K562 (cell line): ENCODE measurements around the gene ERVK3-1. TPM values are rescaled to one million over a fixed set of nuclear protein-coding genes. Genes with fewer than 3 reads are reported as not detected.

Experiments
- ARNT ChIP-seq, 2 experiments: fragments of 450-650 bp; IDR thresholded peaks; 2 replicates each; pipeline ENCODE4 v1.6.1; 2016; ENCODE audit warnings: mild to moderate bottlenecking in 1 of 2
- CEBPZ ChIP-seq: fragments of 150-350 bp; IDR thresholded peaks from 2 replicates; pipeline ENCODE4 v1.6.1; 2014; ENCODE audit warnings: low read depth, mild to moderate bottlenecking, low read length, borderline replicate concordance
- EHMT2 ChIP-seq: fragments of 450-650 bp; IDR thresholded peaks from 2 replicates; pipeline ENCODE4 v1.6.1; 2018; ENCODE audit warnings: antibody characterized with exemption
- FOXJ2 ChIP-seq: fragments of 200-800 bp; sonication (Bioruptor generic); IDR thresholded peaks from 2 replicates; pipeline ENCODE4 v1.6.1; 2016; ENCODE audit warnings: missing genetic modification characterization, missing compliant biosample characterization
- FOXP1 ChIP-seq: sonication (generic); formaldehyde crosslinking; IDR thresholded peaks from 2 replicates; pipeline ENCODE4 v1.8.0; 2022; ENCODE audit warnings: mild to moderate bottlenecking, missing genetic modification reagents
- HES1 ChIP-seq: fragments of 450-650 bp; IDR thresholded peaks from 2 replicates; pipeline ENCODE4 v1.6.1; 2016; ENCODE audit warnings: low read depth, mild to moderate bottlenecking, moderate library complexity
- HMG20B ChIP-seq: fragments of 250-450 bp; sonication (Bioruptor Pico); IDR thresholded peaks from 2 replicates; pipeline ENCODE4 v1.5.0; 2021; ENCODE audit warnings: mild to moderate bottlenecking
- PBX2 ChIP-seq, 2 experiments: IDR thresholded peaks in 1 of 2; conservative IDR thresholded peaks in 1 of 2; 2 replicates each; pipeline ENCODE4 v1.6.1; 2016; ENCODE audit warnings: low read depth in 2 of 2, mild to moderate bottlenecking in 1 of 2, missing compliant biosample characterization in 1 of 2, missing genetic modification characterization in 1 of 2, moderate library complexity in 1 of 2
- SMARCB1 ChIP-seq: IDR thresholded peaks from 2 replicates; pipeline ENCODE4 v1.6.1; 2011; ENCODE audit warnings: improper control_type of control experiment, low read depth; ENCODE audit not compliant: insufficient read length
- TARDBP ChIP-seq: fragments of 450-650 bp; IDR thresholded peaks from 2 replicates; pipeline ENCODE4 v1.6.1; 2016
- VEZF1 ChIP-seq: fragments of 200-800 bp; sonication (Bioruptor generic); IDR thresholded peaks from 2 replicates; pipeline ENCODE4 v1.6.1; 2017; ENCODE audit warnings: missing genetic modification characterization, missing compliant biosample characterization
- ZBTB8A ChIP-seq: fragments of 450-650 bp; IDR thresholded peaks from 2 replicates; pipeline ENCODE4 v1.6.1; 2018; ENCODE audit warnings: mild to moderate bottlenecking, moderate library complexity; ENCODE audit not compliant: partially characterized antibody
- ZFP36 ChIP-seq: fragments of 150-350 bp; IDR thresholded peaks from 2 replicates; pipeline ENCODE4 v1.6.1; 2018; ENCODE audit warnings: low read length, low read depth; ENCODE audit not compliant: partially characterized antibody
- ZNF134 ChIP-seq: fragments of 250-450 bp; sonication (Bioruptor Pico); conservative IDR thresholded peaks from 2 replicates; pipeline ENCODE4 v1.4.0; 2020
- ZNF324 ChIP-seq: fragments of 250-450 bp; sonication (Bioruptor Pico); IDR thresholded peaks from 2 replicates; pipeline ENCODE4 v1.4.0; 2020; ENCODE audit warnings: mild to moderate bottlenecking
- ZNF445 ChIP-seq: fragments of 250-450 bp; sonication (Bioruptor Pico); IDR thresholded peaks from 2 replicates; pipeline ENCODE4 v1.4.0; 2020; ENCODE audit warnings: low read depth, mild to moderate bottlenecking, moderate library complexity
- ZNF639 ChIP-seq, 2 experiments: fragments of 200-800 bp in 1 of 2; sonication (Bioruptor generic) in 1 of 2; sonication (generic) in 1 of 2; formaldehyde crosslinking in 1 of 2; IDR thresholded peaks in 1 of 2; conservative IDR thresholded peaks in 1 of 2; 2 replicates each; pipeline versions ENCODE4 v1.5.0 to v1.6.1; 2016 to 2020; ENCODE audit warnings: missing compliant biosample characterization in 1 of 2, missing genetic modification characterization in 1 of 2, missing genetic modification reagents in 1 of 2
- ZNF76 ChIP-seq: fragments of 250-450 bp; sonication (Bioruptor Pico); IDR thresholded peaks from 2 replicates; pipeline ENCODE4 v1.4.0; 2020; ENCODE audit warnings: mild to moderate bottlenecking, moderate library complexity, borderline replicate concordance
- polyA plus RNA-seq, 8 experiments: library from polyadenylated mRNA; depleted of rRNA in 4 of 8; stranded (reverse) in 5 of 8; unstranded in 3 of 8; fragments of >200 nt; fragmentation: Nextera tagmentation in 2 of 8; fragmentation: Illumina TruSeq in 1 of 8; extraction: Ambion mirVana in 2 of 8; extraction: Trizol in 1 of 8; gene quantifications; 2 replicates each; pipeline versions ENCODE4 v1.2.1 to v1.2.3, GENCODE V29; 2011 to 2014; ENCODE audit warnings: inconsistent platforms in 1 of 8, missing spikeins in 1 of 8
- total RNA-seq, 7 experiments: library from RNA; depleted of rRNA in 6 of 7; stranded (reverse); fragments of >200 nt in 6 of 7; fragmentation: Illumina TruSeq in 2 of 7; extraction: Trizol in 2 of 7; gene quantifications; 2 replicates each; pipeline versions ENCODE4 v1.2.1 to v1.2.3, GENCODE V29; 2011 to 2021; ENCODE audit warnings: low replicate concordance in 1 of 7

ERVK3-1 gene
- total and polyA plus RNA-seq, 9 of the 15 experiments (the other 6 are each of a cell fraction or from before 2014, with no cell fraction given): 87.6 to 299 (median 119) TPM

- TF ChIP-seq ZNF76 (CRISPR knock-in tag): no peak; the same call in 1 of the 2 replicates
- TF ChIP-seq HES1: no peak
- peak; percentile 80 for TF ChIP-seq VEZF1 (CRISPR knock-in tag)
- TF ChIP-seq CEBPZ: no peak
- TF ChIP-seq ARNT (IDR thresholded peaks at IDR 0.05): no peak
- no peak for TF ChIP-seq HMG20B (CRISPR knock-in tag)
- no peak for TF ChIP-seq ZNF134
- no peak for TF ChIP-seq SMARCB1
- TF ChIP-seq FOXP1: peak; percentile 34; the same call in 1 of the 2 replicates
- no peak for TF ChIP-seq PBX2 (CRISPR knock-in tag; IDR thresholded peaks at IDR 0.05; ENCODE audit: low read depth)
- no peak; the same call in 1 of the 2 replicates for TF ChIP-seq PBX2 (tag; conservative IDR thresholded peaks at IDR 0.05; ENCODE audit: low read depth)
- no peak; the same call in 1 of the 2 replicates for TF ChIP-seq ZNF324 (CRISPR knock-in tag)
- no peak for TF ChIP-seq ZNF445 (CRISPR knock-in tag)
- TF ChIP-seq ZFP36: no peak
- no peak for TF ChIP-seq EHMT2
- TF ChIP-seq ZNF639 (CRISPR knock-in tag; conservative IDR thresholded peaks at IDR 0.05 in 1 of 2, IDR thresholded peaks at IDR 0.05 in 1 of 2): no peak; a peak in 1 of 4 replicates
- TF ChIP-seq TARDBP: 0 out of 2 replicates have a peak, but pooled peaks have one; percentile 38
- peak; percentile 72; the same call in 1 of the 2 replicates for TF ChIP-seq FOXJ2 (tag)
- no peak for TF ChIP-seq ZBTB8A
These were observed 26.6 kb upstream of the ERVK3-1 start, which contains the start of gene ZNF8 (continued) for GRCh38 chr19:58278541-58279041.
